Ectodermal cell (in vitro differentiated cells): Measurements from ENCODE around the gene LRRC8E.

Experiments used
- H3K27ac ChIP-seq: 2 replicates; pipeline ENCODE4 v1.7.0; 2013; ENCODE audit warnings: mild to moderate bottlenecking, low read depth, low read length; ENCODE audit not compliant: insufficient read depth, poor library complexity, severe bottlenecking
- H3K27me3 ChIP-seq: 2 replicates; pipeline ENCODE4 v1.7.0; 2013; ENCODE audit warnings: mild to moderate bottlenecking, low read length; ENCODE audit not compliant: insufficient read depth, control insufficient read depth, poor library complexity, severe bottlenecking
- H3K36me3 ChIP-seq: one replicate; pipeline ENCODE4 v1.7.0; 2013; ENCODE audit warnings: low read length; ENCODE audit not compliant: control insufficient read depth, insufficient read depth
- H3K4me1 ChIP-seq: one replicate; pipeline ENCODE4 v1.7.0; 2013; ENCODE audit warnings: low read length; ENCODE audit not compliant: control insufficient read depth, insufficient read depth
- H3K4me3 ChIP-seq: 2 replicates; pipeline ENCODE4 v1.7.0; 2013; ENCODE audit warnings: low read depth, low read length, control low read depth; ENCODE audit not compliant: insufficient read depth
- H3K9me3 ChIP-seq: 2 replicates; pipeline ENCODE4 v1.7.0; 2013; ENCODE audit warnings: mild to moderate bottlenecking, low read length, moderate library complexity; ENCODE audit not compliant: control insufficient read depth
- WGBS, 2 experiments: methylation state at CpG; one replicate each; pipeline ENCODE4 v1.1.7; 2013; ENCODE audit warnings: missing lambda C conversion rate in 2 of 2; 5-methylcytosine and 5-hydroxymethylcytosine counted together

The LRRC8E gene

DNA sequence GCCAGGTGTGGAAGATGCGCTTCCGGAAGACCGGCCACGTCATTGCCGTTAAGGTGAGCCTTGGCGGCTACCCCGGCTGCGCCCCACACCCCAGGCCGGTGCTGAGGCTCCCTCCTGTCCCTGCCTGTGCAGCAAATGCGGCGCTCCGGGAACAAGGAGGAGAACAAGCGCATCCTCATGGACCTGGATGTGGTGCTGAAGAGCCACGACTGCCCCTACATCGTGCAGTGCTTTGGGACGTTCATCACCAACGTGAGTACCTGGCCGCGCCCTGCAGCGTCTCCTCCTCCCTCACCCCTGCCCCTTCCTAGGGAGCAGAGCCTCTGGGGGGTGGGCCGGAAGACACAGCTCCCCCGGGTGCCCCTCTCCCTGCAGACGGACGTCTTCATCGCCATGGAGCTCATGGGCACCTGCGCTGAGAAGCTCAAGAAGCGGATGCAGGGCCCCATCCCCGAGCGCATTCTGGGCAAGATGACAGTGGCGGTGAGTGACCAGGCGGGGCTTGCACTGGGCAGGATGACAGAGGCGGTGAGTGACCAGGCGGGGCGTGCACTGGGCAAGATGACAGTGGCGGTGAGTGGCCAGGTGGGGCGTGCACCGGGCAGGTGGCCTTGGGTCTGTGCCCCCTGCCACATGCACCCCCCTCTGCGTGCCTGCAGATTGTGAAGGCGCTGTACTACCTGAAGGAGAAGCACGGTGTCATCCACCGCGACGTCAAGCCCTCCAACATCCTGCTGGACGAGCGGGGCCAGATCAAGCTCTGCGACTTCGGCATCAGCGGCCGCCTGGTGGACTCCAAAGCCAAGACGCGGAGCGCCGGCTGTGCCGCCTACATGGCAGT is 22.2 kb downstream of the LRRC8E start:
- H3K4me3 ChIP-seq, result no peak overlapping the region
- H3K27ac ChIP-seq, result no peak overlapping the region
- H3K36me3 ChIP-seq, result peaks cover 10% of the 10 kb centered on the region
- no peaks in the 10 kb centered on the region for H3K9me3 ChIP-seq
- 96% methylated on average over 54 of the region's 54 CpGs for WGBS, 2 experiments
- peaks cover 17% of the 10 kb centered on the region for H3K27me3 ChIP-seq
- no peaks in the 10 kb centered on the region for H3K4me1 ChIP-seq

DNA sequence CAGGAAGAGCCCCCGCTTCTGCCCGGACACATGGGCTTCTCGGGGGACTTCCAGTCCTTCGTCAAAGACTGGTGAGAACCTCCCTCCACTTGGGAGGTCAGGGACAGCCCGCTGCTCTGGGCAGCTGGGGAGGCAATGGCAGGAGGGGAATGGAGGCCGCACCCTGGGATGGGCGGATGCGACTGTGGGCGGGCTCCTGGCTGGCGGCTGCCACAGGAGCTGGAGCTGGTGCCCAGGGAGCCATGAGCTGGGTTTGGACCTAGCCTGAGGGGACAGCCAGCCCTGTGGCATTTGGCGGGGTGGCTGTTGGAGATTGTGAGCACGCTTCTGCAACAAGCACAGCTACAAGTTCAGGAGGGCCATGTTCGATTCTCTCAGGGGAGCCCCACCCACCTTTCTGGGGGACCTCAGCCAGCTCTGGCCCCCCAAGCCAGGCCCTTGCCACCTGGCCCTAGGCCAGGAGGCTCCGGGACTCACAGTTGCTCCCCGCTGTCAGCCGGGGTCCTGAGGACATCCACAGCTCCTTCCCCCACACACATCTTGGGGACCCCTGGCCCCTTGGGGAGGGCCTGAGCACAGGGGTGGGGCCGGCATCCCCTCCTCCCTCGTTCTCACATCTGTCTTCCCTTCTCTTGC is 23.3 kb downstream of the LRRC8E start:
- peaks cover 27% of the 10 kb centered on the region for H3K27me3 ChIP-seq
- H3K36me3 ChIP-seq, result peaks cover 10% of the 10 kb centered on the region
- WGBS, 2 experiments, result 96% methylated on average over 18 of the region's 18 CpGs
- H3K9me3 ChIP-seq, result no peaks in the 10 kb centered on the region
- peaks cover 8% of the 10 kb centered on the region for H3K4me1 ChIP-seq
- H3K27ac ChIP-seq, result no peak overlapping the region
- no peak overlapping the region for H3K4me3 ChIP-seq

DNA sequence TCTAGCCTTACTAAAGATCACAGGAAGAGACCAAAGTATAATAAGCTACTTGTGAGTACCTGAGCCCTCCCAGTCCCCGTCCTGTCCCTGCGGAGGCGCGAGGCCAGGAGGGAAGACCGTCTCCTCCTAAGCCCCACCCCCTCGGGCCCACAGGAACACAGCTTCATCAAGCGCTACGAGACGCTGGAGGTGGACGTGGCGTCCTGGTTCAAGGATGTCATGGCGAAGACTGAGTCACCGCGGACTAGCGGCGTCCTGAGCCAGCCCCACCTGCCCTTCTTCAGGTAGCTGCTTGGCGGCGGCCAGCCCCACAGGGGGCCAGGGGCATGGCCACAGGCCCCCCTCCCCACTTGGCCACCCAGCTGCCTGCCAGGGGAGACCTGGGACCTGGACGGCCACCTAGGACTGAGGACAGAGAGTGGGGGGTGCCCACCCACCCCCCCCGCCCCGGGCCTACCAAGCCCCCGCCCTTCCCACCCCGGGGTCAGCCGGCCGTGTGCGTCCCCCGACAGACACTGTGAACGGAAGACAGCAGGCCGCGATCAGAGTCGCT is 23.9 kb downstream of the LRRC8E start:
- H3K27me3 ChIP-seq, result peaks cover 33% of the 10 kb centered on the region
- 94 to 95% methylated on average over 31 of the region's 31 CpGs for WGBS, 2 experiments
- H3K4me1 ChIP-seq, result peaks cover 14% of the 10 kb centered on the region
- no peak overlapping the region for H3K4me3 ChIP-seq
- H3K36me3 ChIP-seq, result peaks cover 10% of the 10 kb centered on the region
- H3K27ac ChIP-seq, result no peak overlapping the region
- H3K9me3 ChIP-seq, result no peaks in the 10 kb centered on the region

DNA sequence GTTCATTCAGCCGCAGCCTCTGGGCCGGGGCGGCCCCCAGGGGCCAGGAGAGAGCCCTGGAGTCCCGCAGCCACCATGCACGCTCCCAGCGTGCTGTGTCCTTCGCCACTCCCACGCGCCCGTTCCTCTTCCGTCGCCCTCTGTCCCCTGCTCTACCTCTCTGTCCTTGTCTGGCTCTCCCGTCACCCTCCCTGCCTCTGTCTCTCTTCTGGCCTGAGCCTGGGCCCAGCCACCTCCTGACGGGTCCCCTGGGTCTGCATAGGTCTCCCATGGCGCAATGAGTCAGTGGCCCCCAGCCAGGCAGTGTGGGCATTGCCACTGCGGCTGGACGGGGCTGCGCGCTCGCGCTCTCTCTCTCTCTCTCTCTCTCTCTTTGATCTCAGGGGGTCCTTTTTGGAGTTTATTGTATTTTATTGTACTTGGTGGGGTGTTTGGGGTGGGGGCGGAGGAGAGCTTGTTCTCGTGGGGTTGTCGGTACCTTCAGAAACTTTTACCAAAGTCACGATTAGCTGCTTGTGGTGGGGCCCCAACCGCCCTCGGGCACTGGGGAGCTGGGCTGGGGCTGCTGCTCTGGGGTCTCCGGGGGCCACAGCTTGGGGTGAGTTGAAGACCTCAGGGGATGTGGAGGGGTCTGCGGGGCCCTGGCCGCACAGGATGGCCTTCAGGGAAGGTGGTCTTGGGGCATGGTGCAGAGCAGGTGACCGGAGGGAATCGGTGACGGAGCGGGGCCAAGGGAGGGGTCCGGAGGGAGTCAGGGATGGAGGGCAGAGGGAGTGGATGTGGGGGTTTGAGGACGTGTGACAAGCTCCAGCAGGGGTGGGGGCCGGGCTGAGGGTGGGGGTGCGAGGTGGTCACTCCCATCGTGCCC is 24.6 kb downstream of the LRRC8E start:
- H3K4me3 ChIP-seq, result no peak overlapping the region
- peaks cover 10% of the 10 kb centered on the region for H3K36me3 ChIP-seq
- H3K4me1 ChIP-seq, result peaks cover 16% of the 10 kb centered on the region
- 95 to 96% methylated on average over 39 of the region's 39 CpGs for WGBS, 2 experiments
- no peaks in the 10 kb centered on the region for H3K9me3 ChIP-seq
- peaks cover 41% of the 10 kb centered on the region for H3K27me3 ChIP-seq
- no peak overlapping the region for H3K27ac ChIP-seq

DNA sequence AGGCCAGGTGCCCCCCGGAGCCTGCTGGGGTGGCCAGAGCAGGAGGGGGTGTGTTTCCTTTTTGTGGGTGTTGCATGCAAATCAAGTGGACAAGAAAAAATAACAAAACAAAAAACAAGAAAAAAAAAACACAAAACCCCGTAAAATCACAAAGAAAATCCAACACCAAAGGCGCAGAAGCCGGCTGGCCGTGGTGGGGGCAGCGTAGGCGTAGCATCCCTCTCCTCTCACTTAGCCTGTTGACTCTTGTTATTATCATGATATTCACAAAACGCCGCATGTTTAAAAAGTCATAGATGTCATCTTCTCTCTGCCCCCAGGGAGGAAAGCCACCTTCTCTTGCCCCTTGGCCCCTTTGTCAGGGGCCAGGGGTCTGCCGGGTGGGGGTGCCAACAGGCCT is 25.3 kb downstream of the LRRC8E start:
- H3K4me3 ChIP-seq, result no peak overlapping the region
- H3K27me3 ChIP-seq, result peaks cover 48% of the 10 kb centered on the region
- H3K36me3 ChIP-seq, result peaks cover 10% of the 10 kb centered on the region
- no peaks in the 10 kb centered on the region for H3K9me3 ChIP-seq
- H3K27ac ChIP-seq, result no peak overlapping the region
- H3K4me1 ChIP-seq, result peaks cover 16% of the 10 kb centered on the region
- 94 to 95% methylated on average over 10 of the region's 10 CpGs for WGBS, 2 experiments

DNA sequence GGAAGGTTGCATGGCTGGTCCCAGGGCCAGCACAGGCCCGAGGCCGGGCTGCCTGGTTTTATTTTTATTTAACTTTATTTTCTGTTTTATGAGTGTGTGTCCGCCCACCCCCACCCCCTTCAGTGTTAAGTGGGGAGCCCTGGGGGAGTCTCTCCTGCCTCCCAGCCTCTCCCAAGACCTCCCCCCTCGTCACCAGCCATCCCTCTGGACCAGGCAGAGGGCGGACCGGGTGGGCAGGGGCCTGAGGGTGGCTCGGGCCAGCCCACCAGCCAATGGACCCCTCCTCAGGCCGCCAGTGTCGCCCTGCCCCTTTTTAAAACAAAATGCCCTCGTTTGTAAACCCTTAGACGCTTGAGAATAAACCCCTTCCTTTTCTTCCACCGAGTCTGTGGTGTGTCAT is 25.8 kb downstream of the LRRC8E start:
- H3K9me3 ChIP-seq, result no peaks in the 10 kb centered on the region
- H3K4me1 ChIP-seq, result peaks cover 16% of the 10 kb centered on the region
- peaks cover 52% of the 10 kb centered on the region for H3K27me3 ChIP-seq
- no peak overlapping the region for H3K4me3 ChIP-seq
- H3K27ac ChIP-seq, result no peak overlapping the region
- H3K36me3 ChIP-seq, result peaks cover 10% of the 10 kb centered on the region
- 80 to 84% methylated on average over 9 to 12 of the region's 12 CpGs for WGBS, 2 experiments

DNA sequence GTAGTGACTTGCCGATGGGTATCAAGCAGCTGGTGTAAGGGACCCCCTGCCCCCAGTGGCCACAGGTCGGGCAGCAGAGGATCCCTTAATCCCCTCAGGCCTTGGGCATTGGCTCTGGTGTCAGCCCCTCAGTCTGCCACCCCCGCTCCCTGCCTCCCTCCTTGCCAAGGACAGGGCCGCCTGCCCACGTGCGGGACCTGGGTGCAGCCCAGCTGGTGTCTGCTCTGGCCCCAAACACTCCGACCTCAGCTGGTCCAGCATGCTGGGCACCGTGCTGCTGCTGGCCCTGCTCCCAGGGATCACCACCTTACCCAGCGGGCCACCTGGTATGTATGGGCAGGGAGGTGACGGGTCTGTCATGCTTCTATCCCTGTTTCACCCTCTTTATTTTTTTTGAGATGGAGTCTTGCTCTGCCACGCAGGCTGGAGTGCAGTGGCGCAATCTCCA is 26.3 kb downstream of the LRRC8E start, which contains the start of gene TGFBR3L:
TGFBR3L (plus strand) TSS at position 233 of the 448 bp plus-strand sequence.
- H3K9me3 ChIP-seq, result no peaks in the 10 kb centered on the region
- H3K27me3 ChIP-seq, result peaks cover 57% of the 10 kb centered on the region
- peaks cover 10% of the 10 kb centered on the region for H3K36me3 ChIP-seq
- no peak within 1 kb of the TSS for H3K4me3 ChIP-seq
- WGBS, 2 experiments, result 86% methylated on average over 12 of the region's 12 CpGs
- no peak within 1 kb of the TSS for H3K27ac ChIP-seq
- peaks cover 19% of the 10 kb centered on the region for H3K4me1 ChIP-seq

DNA sequence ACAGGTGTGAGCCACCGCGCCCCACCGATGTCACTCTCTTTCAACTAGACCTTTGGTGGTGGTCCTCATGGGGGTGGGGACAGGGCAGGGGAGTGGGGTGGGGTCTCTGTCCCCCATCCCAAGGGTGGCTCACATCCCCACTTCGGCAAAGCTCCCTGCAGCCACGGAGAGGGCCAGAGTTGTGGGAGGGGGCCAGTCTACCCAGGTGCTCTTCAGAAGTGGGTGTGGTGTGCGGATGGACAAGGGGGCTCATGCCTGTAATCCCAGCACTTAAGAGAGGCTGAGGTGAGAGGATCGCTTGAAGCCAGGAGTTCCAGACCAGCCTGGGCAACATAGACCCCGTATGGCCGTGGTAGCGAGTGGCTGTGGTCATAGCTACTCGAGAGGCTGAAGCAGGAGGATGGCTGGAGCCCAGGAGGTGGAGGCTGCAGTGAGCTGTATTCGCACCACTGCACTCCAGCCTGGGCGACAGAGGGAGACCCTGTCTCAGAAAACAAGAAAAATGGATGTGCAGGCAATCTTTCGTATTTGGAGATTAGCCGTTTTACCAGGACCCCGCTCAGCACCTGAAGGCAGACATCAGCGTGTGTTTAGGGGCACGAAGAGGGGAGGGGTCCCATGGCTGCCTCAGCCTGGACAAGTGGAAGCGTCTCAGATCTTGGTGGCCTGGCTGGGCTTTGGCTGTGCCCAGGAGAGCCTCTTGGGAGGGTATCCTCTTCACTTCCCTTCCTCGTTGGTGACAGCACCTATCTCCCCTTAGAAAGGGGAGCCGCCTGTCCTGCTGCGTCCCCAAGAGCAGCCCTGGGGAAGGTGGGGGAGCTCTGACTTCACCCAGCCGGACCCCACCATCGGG is 27.2 kb downstream of the LRRC8E start:
- H3K36me3 ChIP-seq, result peaks cover 5% of the 10 kb centered on the region
- H3K4me3 ChIP-seq, result no peak overlapping the region
- WGBS, 2 experiments, result 68% methylated on average over 24 of the region's 24 CpGs
- H3K4me1 ChIP-seq, result peaks cover 22% of the 10 kb centered on the region
- no peak overlapping the region for H3K27ac ChIP-seq
- H3K9me3 ChIP-seq, result no peaks in the 10 kb centered on the region
- H3K27me3 ChIP-seq, result peaks cover 60% of the 10 kb centered on the region
